Liver (tissue), 9 donors: ENCODE data around the gene TP53INP2. TPM values are rescaled to one million over a fixed set of nuclear protein-coding genes. Genes with fewer than 3 reads are reported as not detected.
A peak's percentile ranks its signal among the peaks of the same experiment; 100 is the strongest.

ENCODE experiments used
- DNase-seq: peaks from one replicate; pipeline ENCODE4 v3.0.0-alpha.2; 2017; ENCODE audit warnings: low spot score
- H3K27ac ChIP-seq, 2 donors: one replicate each; pipeline ENCODE4 v1.7.0; 2013; ENCODE audit warnings: inconsistent platforms in 2 of 2, low read length in 2 of 2, control low read depth in 1 of 2, low read depth in 1 of 2, mild to moderate bottlenecking in 1 of 2
- H3K27me3 ChIP-seq, 4 donors: one replicate each; pipeline versions ENCODE4 v1.6.1 to v1.7.0; 2013; ENCODE audit warnings: low read length in 3 of 4, inconsistent platforms in 1 of 4, mild to moderate bottlenecking in 1 of 4, moderate library complexity in 1 of 4; ENCODE audit not compliant: control insufficient read depth in 4 of 4, insufficient read depth in 4 of 4
- H3K36me3 ChIP-seq, 4 donors: one replicate each; pipeline versions ENCODE4 v1.6.1 to v1.7.0; 2013; ENCODE audit warnings: low read length in 3 of 4, mild to moderate bottlenecking in 3 of 4, low read depth in 1 of 4, moderate library complexity in 1 of 4; ENCODE audit not compliant: control insufficient read depth in 4 of 4, insufficient read depth in 3 of 4
- H3K4me1 ChIP-seq, 4 donors: one replicate each; pipeline versions ENCODE4 v1.6.1 to v1.7.0; 2013; ENCODE audit warnings: low read length in 3 of 4, mild to moderate bottlenecking in 3 of 4, moderate library complexity in 1 of 4; ENCODE audit not compliant: control insufficient read depth in 4 of 4, insufficient read depth in 4 of 4
- H3K4me3 ChIP-seq, 3 donors: one replicate each; pipeline versions ENCODE4 v1.6.1 to v1.7.0; 2013; ENCODE audit warnings: low read length in 3 of 3, control low read depth in 1 of 3, low read depth in 1 of 3, mild to moderate bottlenecking in 1 of 3
- H3K9ac ChIP-seq, 2 donors: one replicate each; pipeline ENCODE4 v1.7.0; 2013; ENCODE audit warnings: low read length in 2 of 2, mild to moderate bottlenecking in 2 of 2, moderate library complexity in 2 of 2, control low read depth in 1 of 2, low read depth in 1 of 2
- H3K9me3 ChIP-seq, 4 donors: one replicate each; pipeline versions ENCODE4 v1.6.1 to v1.7.0; 2013; ENCODE audit warnings: low read length in 3 of 4; ENCODE audit not compliant: control insufficient read depth in 4 of 4
- ATF3 ChIP-seq: IDR thresholded peaks from 2 replicates; pipeline ENCODE4 v1.6.1; 2016; ENCODE audit warnings: antibody characterized with exemption
- CTCF ChIP-seq: fragments of 150-350 bp; IDR thresholded peaks from 2 replicates; pipeline ENCODE4 v1.5.1; 2017; ENCODE audit warnings: improper control_type of control experiment, low read depth, low read length; ENCODE audit not compliant: missing input control
- HNF4G ChIP-seq: IDR thresholded peaks from 2 replicates; pipeline ENCODE4 v1.6.1; 2016; ENCODE audit warnings: antibody characterized with exemption
- MAX ChIP-seq: IDR thresholded peaks from 2 replicates; pipeline ENCODE4 v1.6.1; 2016; ENCODE audit warnings: antibody characterized with exemption
- NR2F2 ChIP-seq: IDR thresholded peaks from 2 replicates; pipeline ENCODE4 v1.6.1; 2016; ENCODE audit warnings: antibody characterized with exemption
- RAD21 ChIP-seq, 2 donors: IDR thresholded peaks; 2 replicates each; pipeline ENCODE4 v1.6.1; 2016; ENCODE audit warnings: antibody characterized with exemption in 2 of 2, mild to moderate bottlenecking in 2 of 2
- SP1 ChIP-seq: IDR thresholded peaks from 2 replicates; pipeline ENCODE4 v1.6.1; 2018; ENCODE audit warnings: antibody characterized with exemption, mild to moderate bottlenecking
- TAF1 ChIP-seq: conservative IDR thresholded peaks from 2 replicates; pipeline ENCODE4 v1.6.1; 2016; ENCODE audit warnings: antibody characterized with exemption, mild to moderate bottlenecking
- YY1 ChIP-seq: IDR thresholded peaks from 2 replicates; pipeline ENCODE4 v1.6.1; 2016; ENCODE audit warnings: antibody characterized with exemption, mild to moderate bottlenecking
- ZBTB33 ChIP-seq: IDR thresholded peaks from 2 replicates; pipeline ENCODE4 v1.6.1; 2016; ENCODE audit warnings: antibody characterized with exemption
- WGBS: extraction: QIAGEN DNeasy Blood & Tissue Kit; methylation state at CpG from one replicate; pipeline ENCODE4 v1.1.7; 2013; 5-methylcytosine and 5-hydroxymethylcytosine counted together
- polyA plus RNA-seq, 2 donors: library from polyadenylated mRNA; stranded (reverse) in 1 of 2; unstranded in 1 of 2; fragments of 200-250 nt in 1 of 2; fragments of >200 nt in 1 of 2; fragmentation: Nextera tagmentation in 1 of 2; extraction: Ambion mirVana in 1 of 2; gene quantifications; one replicate each; pipeline versions ENCODE4 v1.2.1 to v1.2.3, GENCODE V29; 2013 to 2015
- total RNA-seq, 2 donors: library from RNA; depleted of rRNA; stranded (reverse); fragments of >200 nt; gene quantifications; one replicate each; pipeline ENCODE4 v1.2.3, GENCODE V29; 2014
- donor health status: healthy.
- donor health status: healthy.
- donor health status: healthy.
- donor health status: healthy.
- donor health status: healthy.

The TP53INP2 gene
- total and polyA plus RNA-seq, 4 donors, result 3.0 to 14.5 (median 7.0) TPM

- 2% methylated on average over 38 of the region's 38 CpGs for WGBS
- peaks cover 6 to 43% (median 37%) of the 10 kb centered on the region in 4 donors for H3K4me1 ChIP-seq
- H3K27ac ChIP-seq, result peak overlapping the region; percentile 99
- H3K4me3 ChIP-seq, result peak overlapping the region; percentile 36 to 82 (median 74)
- H3K36me3 ChIP-seq, result no peaks in the 10 kb centered on the region
- no peak for TF ChIP-seq ZBTB33
- TF ChIP-seq TAF1, result peak; percentile 49
- TF ChIP-seq RAD21 (IDR thresholded peaks at IDR 0.05), result peak in 1 of 2 donors; percentile 23
- TF ChIP-seq HNF4G, result no peak
- peak overlapping the region; percentile 45 to 77 for H3K9ac ChIP-seq
- H3K9me3 ChIP-seq, result no peaks in the 10 kb centered on the region
- H3K27me3 ChIP-seq, result no peaks in the 10 kb centered on the region
- peak; percentile 50 for DNase-seq
Measured at GRCh38 chr20:34703424-34704176, 544 bp upstream of the TP53INP2 start.

GRCh38 chr20:34705008-34705396 is 858 bp downstream of the TP53INP2 start:
- no peaks in the 10 kb centered on the region for H3K9me3 ChIP-seq
- DNase-seq, result no peak
- H3K27ac ChIP-seq, result peak overlapping the region; percentile 99
- TF ChIP-seq TAF1 (no peak), YY1 (no peak), MAX (no peak), RAD21 (IDR thresholded peaks at IDR 0.05) (no peak), NR2F2 (no peak), ZBTB33 (no peak), SP1 (no peak), CTCF (no peak), ATF3 (no peak)
- H3K9ac ChIP-seq, result peak overlapping the region; percentile 42 to 75
- H3K4me1 ChIP-seq, result peaks cover 9 to 48% (median 39%) of the 10 kb centered on the region in 4 donors
- peak overlapping the region; percentile 44 to 82 (median 62) for H3K4me3 ChIP-seq
- WGBS, result 20% methylated on average over 5 of the region's 5 CpGs
- no peaks in the 10 kb centered on the region for H3K27me3 ChIP-seq
- H3K36me3 ChIP-seq, result no peaks in the 10 kb centered on the region
